Endothelial cell of umbilical vein (primary cell): ENCODE measurements around the gene KDM4C. TPM values are rescaled to one million over a fixed set of nuclear protein-coding genes. Genes with fewer than 3 reads are reported as not detected.

Experiments used
- BruUV-seq: library from RNA; stranded (reverse); fragments of 400-500 nt; replicated peaks from 2 replicates; lab custom pipeline; 2021; lab: Mats Ljungman, UMichigan
- CTCF ChIA-PET: fragments of 300-600, 350-600 bp; sonication (Branson Sonifier 250); formaldehyde crosslinking; loops from one replicate; lab custom pipeline; 2021; ENCODE audit warnings: antibody characterized with exemption, inconsistent platforms; lab: Charles Lee
- POLR2A ChIA-PET: fragments of 300-600, 350-600 bp; sonication (Branson Sonifier 250); formaldehyde crosslinking; loops from one replicate; lab custom pipeline; 2021; ENCODE audit warnings: antibody characterized with exemption, inconsistent platforms; lab: Charles Lee
- DNase-seq: peaks from one replicate; pipeline ENCODE4 v3.0.0-alpha.2; 2011; ENCODE audit warnings: low read depth, low spot score
- FAIRE-seq: peaks from 2 replicates; lab custom pipeline; 2011; peaks lifted over from hg19 to GRCh38; lab: Jason Lieb, UNC
- H2AFZ ChIP-seq: 2 replicates; pipeline ENCODE4 v1.6.0; 2012; ENCODE audit warnings: low read depth, low read length, control low read depth, inconsistent platforms
- H3K27ac ChIP-seq: 2 replicates; pipeline ENCODE4 v1.5.1; 2011; ENCODE audit warnings: low read depth, mild to moderate bottlenecking, control low read depth, low read length, moderate library complexity; ENCODE audit not compliant: insufficient read depth
- H3K27me3 ChIP-seq, 2 experiments: 2 replicates each; pipeline versions ENCODE4 v1.6.0 to v1.6.1; 2011; ENCODE audit warnings: low read length in 2 of 2, mixed read lengths in 1 of 2; ENCODE audit not compliant: control insufficient read depth in 2 of 2, insufficient read depth in 2 of 2
- H3K36me3 ChIP-seq, 2 experiments: 2 replicates in 1 of 2; 3 replicates in 1 of 2; pipeline ENCODE4 v1.5.1; 2011; ENCODE audit warnings: low read length in 2 of 2, mild to moderate bottlenecking in 1 of 2, moderate library complexity in 1 of 2; ENCODE audit not compliant: control insufficient read depth in 2 of 2, insufficient read depth in 2 of 2; ENCODE audit errors: extremely low read depth in 1 of 2
- H3K4me1 ChIP-seq: 3 replicates; pipeline ENCODE4 v1.5.1; 2011; ENCODE audit warnings: mild to moderate bottlenecking, low read length; ENCODE audit not compliant: control insufficient read depth, insufficient read depth; ENCODE audit errors: extremely low read depth
- H3K4me2 ChIP-seq: 2 replicates; pipeline ENCODE4 v1.6.1; 2011; ENCODE audit warnings: low read length, control low read depth, mixed read lengths; ENCODE audit not compliant: insufficient read depth
- H3K4me3 ChIP-seq, 3 experiments: fragments of 200-600 bp in 1 of 3; sonication (generic), shearing (Covaris generic) in 1 of 3; replicated peaks in 1 of 3; 2 replicates each; pipeline ENCODE4 v1.5.1; 2011 to 2016; ENCODE audit warnings: control low read depth in 3 of 3, low read length in 3 of 3, mild to moderate bottlenecking in 2 of 3, inconsistent platforms in 1 of 3, low read depth in 1 of 3, moderate library complexity in 1 of 3; ENCODE audit not compliant: insufficient read depth in 1 of 3
- H3K79me2 ChIP-seq: 2 replicates; pipeline ENCODE4 v1.6.0; 2012; ENCODE audit warnings: low read length, inconsistent platforms; ENCODE audit not compliant: control insufficient read depth, insufficient read depth
- H3K9ac ChIP-seq: replicated peaks from 2 replicates; pipeline ENCODE3; 2011; ENCODE audit warnings: low read length, control low read depth; ENCODE audit not compliant: insufficient read depth; ENCODE audit errors: extremely low read depth
- H3K9me1 ChIP-seq: replicated peaks from 3 replicates; pipeline ENCODE4 v1.6.0; 2011; ENCODE audit warnings: mild to moderate bottlenecking, low read length; ENCODE audit not compliant: control insufficient read depth, insufficient read depth; ENCODE audit errors: extremely low read depth
- H3K9me3 ChIP-seq: replicated peaks from 2 replicates; pipeline ENCODE4 v1.5.1; 2012; ENCODE audit warnings: low read length, inconsistent platforms; ENCODE audit not compliant: control insufficient read depth, insufficient read depth
- H4K20me1 ChIP-seq: replicated peaks from 2 replicates; pipeline ENCODE3; 2011; ENCODE audit warnings: mild to moderate bottlenecking, low read length; ENCODE audit not compliant: control insufficient read depth, insufficient read depth; ENCODE audit errors: extremely low read depth
- CTCF ChIP-seq, 2 donors: IDR thresholded peaks; 1 replicate in 1 of 2; 2 replicates in 1 of 2; pipeline ENCODE4 v1.5.1; 2011; ENCODE audit warnings: low read length in 2 of 2, mild to moderate bottlenecking in 2 of 2, moderate library complexity in 2 of 2, control low read depth in 1 of 2, inconsistent platforms in 1 of 2, low read depth in 1 of 2; ENCODE audit not compliant: insufficient read depth in 1 of 2; ENCODE audit errors: extremely low read depth in 1 of 2
- EZH2 ChIP-seq: IDR thresholded peaks from 2 replicates; pipeline ENCODE4 v1.6.1; 2012; ENCODE audit warnings: borderline replicate concordance, low read depth, mild to moderate bottlenecking, moderate library complexity, low read length, inconsistent platforms; ENCODE audit not compliant: severe bottlenecking
- FOS ChIP-seq: IDR thresholded peaks from 2 replicates; pipeline ENCODE4 v1.6.1; 2011; ENCODE audit warnings: mild to moderate bottlenecking, low read length, moderate library complexity, borderline replicate concordance; ENCODE audit not compliant: insufficient read depth
- GATA2 ChIP-seq: IDR thresholded peaks from 2 replicates; pipeline ENCODE4 v1.7.0; 2011; ENCODE audit warnings: low read depth, mild to moderate bottlenecking, moderate library complexity, mixed read lengths, low read length; ENCODE audit not compliant: insufficient read length, insufficient read depth
- MAX ChIP-seq: IDR thresholded peaks from 2 replicates; pipeline ENCODE4 v1.6.1; 2011; ENCODE audit not compliant: insufficient read depth, insufficient read length
- MYC ChIP-seq: IDR thresholded peaks from one replicate; pipeline ENCODE4 v1.6.1; 2011; ENCODE audit warnings: mild to moderate bottlenecking, low read depth, low read length
- POLR2A ChIP-seq: IDR thresholded peaks from 2 replicates; pipeline ENCODE4 v1.6.1; 2012; ENCODE audit warnings: low read depth, mild to moderate bottlenecking, control low read depth, low read length
- dilution Hi-C: fragments of 300-500 bp; cut with MboI; formaldehyde crosslinking; loops from one replicate; pipeline ENCODE4 v1.15.0; 2019; ENCODE audit warnings: low sequenced_read_pairs; ENCODE audit not compliant: extremely low pct_ligation_motif_present
- intact Hi-C: fragments of 100-400 bp; cut with micrococcal nuclease; formaldehyde crosslinking; loops from one replicate; pipeline ENCODE4 v1.10.0; 2022
- polyA plus RNA-seq, 4 experiments: library from polyadenylated mRNA; depleted of rRNA in 3 of 4; stranded (reverse) in 3 of 4; unstranded in 1 of 4; fragments of >200 nt; gene quantifications; 2 replicates each; pipeline versions ENCODE4 v1.2.1 to v1.2.3, GENCODE V29; 2011 to 2012; ENCODE audit warnings: missing spikeins in 1 of 4
- total RNA-seq: library from RNA; stranded (reverse); gene quantifications from 2 replicates; pipeline ENCODE4 v1.2.3, GENCODE V29; 2021

The KDM4C gene
- total and polyA plus RNA-seq, 2 donors (not counting 3 experiments of a cell fraction or from before 2014, with no cell fraction given), result 5.4 to 15.0 TPM

GRCh38 chr9:7143645-7144200 is 385.9 kb downstream of the KDM4C start:
- ChIA-PET POLR2A (interaction anchor here (0.7 kb wide), 1 partner anchor 979 kb away, joined by 3 read pairs; no protein-coding TSS in a partner anchor), CTCF (interaction anchor here (1.4 kb wide), 1 partner anchor 42 kb away, joined by 4 read pairs; no protein-coding TSS in a partner anchor)
- H3K27me3 ChIP-seq, result no peaks in the 10 kb centered on the region
- H3K27ac ChIP-seq, result no peak overlapping the region
- H2AFZ ChIP-seq, result no peak overlapping the region
- H4K20me1 ChIP-seq, result no peaks in the 10 kb centered on the region
- DNase-seq (no peak), FAIRE-seq (no peak)
- no peak overlapping the region for H3K4me3 ChIP-seq
- dilution Hi-C loops (no loop called here), intact Hi-C loops (no loop called here)
- no TSS peak for BruUV-seq
- TF ChIP-seq GATA2 (no peak), MAX (no peak), MYC (no peak), POLR2A (no peak)
- no peaks in the 10 kb centered on the region for H3K9me3 ChIP-seq
- no peak overlapping the region for H3K4me2 ChIP-seq
- H3K9ac ChIP-seq, result no peak overlapping the region
- no peaks in the 10 kb centered on the region for H3K4me1 ChIP-seq
- no peaks in the 10 kb centered on the region for H3K9me1 ChIP-seq
- no peaks in the 10 kb centered on the region for H3K36me3 ChIP-seq
- H3K79me2 ChIP-seq, result no peaks in the 10 kb centered on the region

- H3K4me3 ChIP-seq, result no peak overlapping the region
- no peaks in the 10 kb centered on the region for H3K27me3 ChIP-seq
- FAIRE-seq (no peak), DNase-seq (no peak)
- POLR2A ChIA-PET, result no interaction called here
- intact Hi-C loops, result no loop called here
- H3K36me3 ChIP-seq, result peaks cover 0 to 2% of the 10 kb centered on the region in 2 experiments
- dilution Hi-C loops, result no loop called here
- no peak overlapping the region for H2AFZ ChIP-seq
- CTCF ChIA-PET, result interaction anchor here (1.4 kb wide), 1 partner anchor 41 kb away, joined by 4 read pairs; no protein-coding TSS in a partner anchor
- H4K20me1 ChIP-seq, result no peaks in the 10 kb centered on the region
- no peak overlapping the region for H3K4me2 ChIP-seq
- H3K27ac ChIP-seq, result no peak overlapping the region
- no peaks in the 10 kb centered on the region for H3K4me1 ChIP-seq
- no peaks in the 10 kb centered on the region for H3K9me3 ChIP-seq
- BruUV-seq, result no TSS peak
- H3K79me2 ChIP-seq, result no peaks in the 10 kb centered on the region
- H3K9me1 ChIP-seq, result no peaks in the 10 kb centered on the region
- no peak for TF ChIP-seq GATA2
- no peak for TF ChIP-seq FOS
- no peak for TF ChIP-seq EZH2
- TF ChIP-seq POLR2A, result no peak
- no peak for TF ChIP-seq CTCF (IDR thresholded peaks at IDR 0.05; ENCODE audit: extremely low read depth in 1 of 2, insufficient read depth in 1 of 2, low read depth in 1 of 2, low read length in 2 of 2)
- no peak overlapping the region for H3K9ac ChIP-seq
Observed at GRCh38 chr9:7144265-7145046, 386.7 kb downstream of the KDM4C start.
